Muscle of leg (tissue), 11 donors: Measurements from ENCODE around the gene CACNG5. TPM values are rescaled to one million over a fixed set of nuclear protein-coding genes. Genes with fewer than 3 reads are reported as not detected.
"Not testable (repeated sequence)": the region's sequence is repeated elsewhere in the genome, so short reads cannot be mapped to it uniquely, and the experiment has no call there.

Experiments used
- DNase-seq: peaks from one replicate; pipeline ENCODE4 v3.0.0; 2013
- H3K27ac ChIP-seq: one replicate; pipeline ENCODE4 v1.5.1; 2013; ENCODE audit warnings: mild to moderate bottlenecking, low read length, control low read depth
- H3K27me3 ChIP-seq: one replicate; pipeline ENCODE4 v1.6.1; 2013; ENCODE audit warnings: low read length; ENCODE audit not compliant: control insufficient read depth, insufficient read depth
- H3K36me3 ChIP-seq: one replicate; pipeline ENCODE4 v1.6.1; 2013; ENCODE audit warnings: low read length; ENCODE audit not compliant: control insufficient read depth, insufficient read depth
- H3K4me1 ChIP-seq: one replicate; pipeline ENCODE4 v1.6.1; 2013; ENCODE audit warnings: low read length; ENCODE audit not compliant: control insufficient read depth, insufficient read depth
- H3K4me3 ChIP-seq: one replicate; pipeline ENCODE4 v1.5.1; 2013; ENCODE audit warnings: low read length, control low read depth
- H3K9me3 ChIP-seq: replicated peaks from 2 replicates; pipeline ENCODE4 v1.6.1; 2013; ENCODE audit warnings: low read depth, low read length; ENCODE audit not compliant: control insufficient read depth
- WGBS: methylation state at CpG from one replicate; pipeline ENCODE4 v1.1.5; 2013; ENCODE audit warnings: missing lambda C conversion rate; ENCODE audit not compliant: insufficient coverage; 5-methylcytosine and 5-hydroxymethylcytosine counted together
- polyA plus RNA-seq, 8 donors: library from polyadenylated mRNA; unstranded; fragments of 120-200 nt; gene quantifications; one replicate each; pipeline versions ENCODE4 v1.2.1 to v1.2.3, GENCODE V29; 2013; ENCODE audit warnings: inconsistent platforms in 1 of 8, low replicate concordance in 1 of 8; ENCODE audit not compliant: insufficient read length in 8 of 8, insufficient read depth in 1 of 8
- total RNA-seq: library from RNA; stranded (reverse); fragments of 120-200 nt; gene quantifications from one replicate; pipeline ENCODE4 v1.2.4, GENCODE V29; 2013

Gene CACNG5
- total and polyA plus RNA-seq, 9 donors, result not detected

DNA sequence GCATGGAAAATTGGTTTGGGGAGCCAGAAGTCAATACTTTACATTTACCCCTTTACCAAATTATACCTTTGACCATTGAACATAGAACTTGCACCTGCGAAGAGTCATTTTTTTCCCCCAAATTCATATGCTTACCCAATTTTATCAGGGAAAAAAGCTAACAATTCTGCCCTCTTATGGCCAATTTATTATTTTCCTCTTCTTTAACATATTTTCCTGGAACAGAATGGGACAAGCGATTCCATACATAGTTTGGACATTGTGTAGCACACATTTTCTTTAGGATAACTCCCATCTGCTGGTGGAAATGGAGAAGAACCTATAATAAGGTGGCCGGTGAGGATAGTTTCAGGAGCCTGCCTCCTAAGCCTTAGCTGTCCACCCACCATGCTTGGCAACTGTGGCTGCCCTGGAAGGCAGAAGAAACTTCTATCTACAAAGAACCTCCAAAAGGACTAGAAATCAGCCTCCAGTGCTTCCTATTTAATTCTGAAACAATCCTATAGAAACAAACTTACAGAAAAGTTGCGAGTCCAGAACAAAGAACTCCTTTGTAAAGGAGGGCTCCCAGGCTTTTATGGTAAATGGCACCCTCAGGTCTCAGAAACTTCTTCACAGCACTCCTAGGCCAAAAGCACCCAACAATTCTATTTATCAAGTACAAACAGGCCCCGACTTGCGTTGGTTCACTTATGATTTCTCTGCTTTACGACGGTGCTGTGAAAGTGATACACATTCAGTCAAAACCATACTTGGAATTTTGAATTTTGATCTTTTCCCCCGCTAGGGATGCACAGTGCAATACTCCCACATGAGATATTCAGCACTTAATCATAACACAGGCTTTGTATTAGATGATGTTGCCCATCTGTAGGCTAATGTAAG lies 65.5 kb downstream of the CACNG5 start:
- Histone ChIP-seq H3K36me3 (no peaks in the 10 kb centered on the region), H3K27me3 (no peaks in the 10 kb centered on the region), H3K4me3 (no peak overlapping the region), H3K27ac (no peak overlapping the region), H3K4me1 (peaks cover 9% of the 10 kb centered on the region), H3K9me3 (no peaks in the 10 kb centered on the region)
- WGBS, result 81% methylated on average over 4 of the region's 9 CpGs
- peak; percentile 77 for DNase-seq

DNA sequence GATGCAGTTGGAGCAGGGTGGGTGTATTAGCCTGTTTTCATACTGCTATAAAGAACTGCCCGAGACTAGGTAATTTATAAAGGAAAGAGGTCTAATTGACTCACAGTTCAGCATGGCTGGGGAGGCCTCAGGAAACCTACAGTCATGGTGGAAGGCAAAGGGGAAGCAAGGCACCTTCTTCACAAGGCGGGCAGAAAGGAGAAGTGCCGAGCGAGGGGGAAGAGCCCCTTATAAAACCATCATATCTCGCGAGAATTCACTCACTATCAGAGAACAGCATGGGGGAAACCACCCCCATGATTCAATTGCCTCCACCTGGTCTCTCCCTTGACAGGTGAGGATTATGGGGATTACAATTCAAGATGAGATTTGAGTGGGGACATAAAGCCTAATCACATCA lies 68.4 kb downstream of the CACNG5 start:
- H3K4me1 ChIP-seq, result peaks cover 11% of the 10 kb centered on the region
- not testable (repeated sequence) for H3K27me3 ChIP-seq, H3K9me3 ChIP-seq, DNase-seq, H3K4me3 ChIP-seq, H3K36me3 ChIP-seq, H3K27ac ChIP-seq
- no CpG with 5 or more reads among the region's 6 CpGs for WGBS

DNA sequence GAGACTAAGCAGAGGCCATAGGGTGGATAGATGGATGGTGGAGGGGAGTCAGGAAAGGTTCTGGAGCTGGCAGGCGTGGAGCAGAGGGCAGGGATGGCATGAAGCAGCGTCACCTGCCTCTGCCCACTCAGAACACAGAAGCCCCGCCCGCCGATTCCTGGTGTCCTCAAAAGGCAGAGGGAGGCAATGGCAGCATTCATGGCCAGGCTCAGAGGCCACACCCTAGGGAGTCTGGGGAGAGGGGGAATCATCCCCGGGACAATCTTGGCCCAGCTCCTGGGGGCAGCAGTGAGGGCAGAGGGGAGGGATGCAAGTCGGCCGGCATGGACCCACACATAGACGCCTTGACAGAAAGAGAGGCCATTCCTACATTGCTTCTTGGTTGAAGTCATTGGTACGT lies 68.9 kb downstream of the CACNG5 start:
- Histone ChIP-seq H3K27me3 (no peaks in the 10 kb centered on the region), H3K27ac (no peak overlapping the region), H3K4me1 (peaks cover 11% of the 10 kb centered on the region), H3K9me3 (no peaks in the 10 kb centered on the region), H3K36me3 (no peaks in the 10 kb centered on the region), H3K4me3 (no peak overlapping the region)
- 88% methylated on average over 6 of the region's 10 CpGs for WGBS
- no peak for DNase-seq

DNA sequence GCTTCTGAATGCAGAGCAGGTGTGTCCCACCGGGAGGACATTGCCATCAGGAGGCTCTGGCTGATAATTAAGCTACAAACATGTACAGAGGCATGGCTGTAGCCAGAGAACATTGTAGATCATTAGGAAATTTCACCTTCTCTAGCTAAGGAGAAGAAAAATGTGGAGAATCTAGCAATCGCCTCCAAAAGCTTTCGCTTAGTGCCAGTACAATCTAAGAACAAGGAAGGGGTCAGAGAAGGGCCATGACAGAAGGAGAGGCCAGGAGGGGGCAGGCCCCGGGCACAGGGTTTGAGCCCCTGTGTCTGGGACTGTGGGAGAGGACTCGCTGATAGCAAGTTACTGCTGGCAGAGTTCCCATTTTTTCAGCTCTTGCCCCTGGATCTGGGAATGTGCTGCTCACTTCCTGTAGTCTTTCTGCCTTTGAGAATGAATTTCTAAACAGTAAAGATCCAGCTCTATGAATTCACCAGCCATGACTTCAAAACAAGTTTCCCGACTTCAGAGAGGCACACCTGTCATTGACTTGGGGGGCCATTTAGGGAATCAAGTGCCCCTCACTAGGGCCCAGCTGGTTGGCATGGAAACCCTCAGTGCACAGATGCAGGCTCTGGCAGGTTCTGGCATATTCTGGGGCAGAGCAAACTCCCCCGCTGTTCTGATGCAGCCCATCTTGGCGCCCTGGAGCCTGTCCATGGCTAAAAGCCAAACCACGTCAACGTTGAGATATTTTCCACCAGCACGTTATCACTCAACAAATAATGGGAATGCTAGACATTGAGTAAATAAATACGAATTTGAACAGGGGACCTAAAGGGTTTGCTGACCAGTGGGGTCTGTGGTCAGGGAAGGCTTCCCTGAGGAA lies 70.1 kb downstream of the CACNG5 start:
- DNase-seq, result peak; percentile 48
- Histone ChIP-seq H3K27ac (no peak overlapping the region), H3K4me3 (no peak overlapping the region), H3K36me3 (no peaks in the 10 kb centered on the region), H3K4me1 (peaks cover 11% of the 10 kb centered on the region), H3K27me3 (no peaks in the 10 kb centered on the region), H3K9me3 (no peaks in the 10 kb centered on the region)
- WGBS, result 30% methylated on average over 7 of the region's 12 CpGs

DNA sequence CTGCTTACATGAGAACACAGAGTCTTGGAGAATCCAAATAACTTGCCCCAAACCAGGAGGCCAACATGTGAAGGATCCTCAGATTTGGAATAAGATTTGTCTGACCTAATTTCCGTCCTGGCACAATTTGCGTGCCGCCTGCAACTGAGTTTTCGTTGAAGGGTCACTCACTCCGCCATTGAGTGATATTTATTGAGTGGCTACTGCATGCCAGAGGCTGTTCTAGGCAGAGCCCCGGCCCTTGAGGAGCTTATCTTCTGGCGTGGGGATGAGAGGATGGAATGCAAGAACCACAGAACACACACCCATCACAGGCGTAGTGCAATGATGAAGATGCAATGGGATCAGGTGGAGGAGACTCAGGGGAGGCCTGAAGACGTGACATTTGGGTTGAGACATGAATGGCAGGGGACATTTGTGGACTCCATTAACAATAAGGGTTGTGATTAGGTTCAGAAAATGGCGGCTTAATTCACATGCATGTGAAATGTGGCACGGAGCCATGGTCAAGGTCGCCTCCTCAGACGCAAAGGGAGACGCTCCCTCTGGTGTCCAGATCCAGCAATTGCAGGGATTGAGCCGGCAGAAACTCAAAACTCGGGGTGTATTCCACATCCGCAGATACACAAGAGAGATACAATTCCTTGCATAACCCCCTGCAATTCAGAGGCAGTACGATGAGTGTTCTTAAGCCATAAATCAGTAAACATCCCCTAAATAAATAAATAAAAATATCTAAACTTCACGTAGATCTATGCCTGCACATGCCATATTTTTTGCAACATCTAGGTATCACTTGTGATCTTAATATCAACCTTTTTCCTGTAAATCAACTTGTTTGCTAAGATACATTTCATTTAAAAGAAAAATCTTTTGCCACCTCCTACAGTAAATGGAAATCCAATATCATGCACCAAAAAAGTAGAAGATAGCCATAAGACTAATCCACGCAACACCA lies 71.7 kb downstream of the CACNG5 start:
- no peak overlapping the region for H3K27ac ChIP-seq
- WGBS, result 86% methylated on average over 7 of the region's 20 CpGs
- H3K36me3 ChIP-seq, result no peaks in the 10 kb centered on the region
- H3K4me3 ChIP-seq, result no peak overlapping the region
- DNase-seq, result peak; percentile 86
- H3K9me3 ChIP-seq, result no peaks in the 10 kb centered on the region
- peaks cover 11% of the 10 kb centered on the region for H3K4me1 ChIP-seq
- H3K27me3 ChIP-seq, result peaks cover 4% of the 10 kb centered on the region

DNA sequence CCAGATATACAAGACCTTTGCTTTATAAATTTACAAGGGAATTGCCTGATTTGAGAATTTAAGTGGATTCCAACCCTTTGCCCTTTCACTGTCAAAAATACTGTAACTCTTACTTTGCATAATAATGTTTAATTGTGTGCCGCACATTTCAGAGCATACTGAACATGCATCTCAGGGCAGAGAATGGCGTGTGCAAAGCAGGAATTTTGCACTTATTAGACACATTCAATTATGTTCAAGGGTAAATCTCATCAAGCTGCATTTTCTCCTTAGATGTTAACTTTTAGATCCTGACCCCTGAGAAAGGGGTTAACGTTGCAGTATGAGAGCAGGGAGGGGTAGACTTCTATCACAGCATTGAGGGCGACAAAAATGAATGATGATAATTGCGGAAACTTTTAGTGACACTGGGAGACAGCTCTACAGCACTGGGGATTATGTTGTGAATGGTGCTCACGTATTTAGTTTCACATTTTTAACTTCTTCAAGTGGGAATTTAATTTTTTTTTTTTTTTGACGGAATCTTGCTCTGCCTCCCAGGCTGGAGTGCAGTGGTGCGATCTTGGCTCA lies 75.0 kb downstream of the CACNG5 start:
- peaks cover 7% of the 10 kb centered on the region for H3K4me1 ChIP-seq
- no peak overlapping the region for H3K4me3 ChIP-seq
- DNase-seq, result no peak
- H3K27ac ChIP-seq, result no peak overlapping the region
- H3K9me3 ChIP-seq, result no peaks in the 10 kb centered on the region
- 100% methylated on average over 1 of the region's 8 CpGs for WGBS
- H3K27me3 ChIP-seq, result peaks cover 10% of the 10 kb centered on the region
- H3K36me3 ChIP-seq, result no peaks in the 10 kb centered on the region

DNA sequence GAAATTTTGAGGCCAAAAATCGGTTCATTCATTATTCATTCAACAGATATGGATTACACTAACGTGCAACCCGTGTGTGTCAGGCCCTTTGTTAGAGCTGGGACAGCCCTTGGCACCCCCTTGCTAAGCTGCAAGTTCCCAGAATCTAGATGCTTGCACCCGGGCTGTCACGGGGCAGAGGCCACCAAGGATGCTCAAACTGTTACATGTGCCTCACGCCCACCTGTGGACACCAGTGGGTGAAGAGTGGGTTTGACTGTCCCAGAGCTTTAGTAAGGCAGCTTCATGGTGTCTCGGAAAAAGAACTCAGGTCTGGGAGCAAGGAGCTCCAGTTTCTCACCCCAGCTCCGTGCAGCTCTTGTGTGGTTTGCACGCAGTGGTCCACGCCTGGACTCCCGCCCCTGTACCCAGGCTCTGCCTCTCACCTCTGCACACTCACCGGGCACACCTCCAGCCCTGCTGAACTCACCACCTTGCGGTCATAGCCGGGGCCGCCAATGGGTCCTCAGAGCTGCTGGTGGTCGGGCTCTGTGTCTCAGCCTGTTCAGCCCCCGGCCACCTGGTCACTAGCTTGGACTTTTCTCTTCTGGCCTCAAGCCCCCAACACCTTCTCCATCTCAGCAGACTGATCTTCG lies 75.9 kb downstream of the CACNG5 start:
- H3K4me1 ChIP-seq, result no peaks in the 10 kb centered on the region
- peaks cover 10% of the 10 kb centered on the region for H3K27me3 ChIP-seq
- no peaks in the 10 kb centered on the region for H3K36me3 ChIP-seq
- 88% methylated on average over 18 of the region's 18 CpGs for WGBS
- no peak overlapping the region for H3K27ac ChIP-seq
- H3K9me3 ChIP-seq, result no peaks in the 10 kb centered on the region
- H3K4me3 ChIP-seq, result no peak overlapping the region
- no peak for DNase-seq

DNA sequence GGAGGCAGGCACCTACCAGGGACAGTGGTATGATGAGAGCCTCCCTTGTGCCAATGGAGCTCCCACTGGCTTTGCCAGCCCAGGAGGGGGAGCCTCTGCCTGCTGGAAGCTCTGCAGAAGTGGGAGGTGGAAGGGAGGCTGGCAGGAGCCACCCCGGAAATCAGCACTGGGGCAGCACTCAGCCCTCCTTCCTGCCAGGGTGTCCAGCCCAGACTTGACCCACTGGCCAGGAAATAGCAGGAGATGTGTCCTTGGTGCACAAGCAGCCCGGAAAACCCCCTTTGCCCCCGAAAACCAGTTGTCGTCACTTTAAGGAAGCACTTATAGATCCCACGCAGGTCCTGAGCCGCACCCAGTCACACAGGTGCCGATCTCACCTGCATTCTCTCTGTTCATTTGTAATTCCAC lies 80.3 kb downstream of the CACNG5 start:
- no peak for DNase-seq
- no peak overlapping the region for H3K4me3 ChIP-seq

DNA sequence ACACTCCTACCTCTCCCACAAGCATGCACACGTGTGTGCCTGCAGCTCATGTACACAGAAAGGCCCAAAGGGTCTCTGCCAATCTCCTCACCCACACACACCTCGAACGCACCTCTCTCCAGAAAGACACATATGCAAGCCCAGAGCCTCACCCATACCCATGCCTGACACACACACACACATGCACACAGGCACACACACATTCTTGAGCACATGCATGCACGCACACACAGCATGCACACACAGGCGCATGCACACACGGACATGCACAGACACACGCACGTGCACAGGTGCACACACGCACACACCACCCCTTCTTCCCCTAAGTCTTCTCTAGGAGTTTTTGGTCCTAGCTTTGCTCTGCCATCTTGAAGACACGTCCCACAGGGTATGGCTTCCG lies 80.9 kb downstream of the CACNG5 start:
- Histone ChIP-seq H3K9me3 (no peaks in the 10 kb centered on the region), H3K4me1 (no peaks in the 10 kb centered on the region), H3K27me3 (peaks cover 7% of the 10 kb centered on the region), H3K27ac (no peak overlapping the region), H3K4me3 (no peak overlapping the region), H3K36me3 (no peaks in the 10 kb centered on the region)
- DNase-seq, result no peak
- WGBS, result 89% methylated on average over 11 of the region's 11 CpGs

More for the DNA sequence above, 80.3 kb downstream of the CACNG5 start:
- Histone ChIP-seq H3K27me3 (peaks cover 10% of the 10 kb centered on the region), H3K9me3 (no peaks in the 10 kb centered on the region), H3K36me3 (no peaks in the 10 kb centered on the region), H3K4me1 (no peaks in the 10 kb centered on the region), H3K27ac (no peak overlapping the region)
- WGBS, result 83% methylated on average over 6 of the region's 7 CpGs
